OCI-LY7 (cell line): ENCODE measurements around the gene TAS2R30.

Experiments used
- EZH2phosphoT487 ChIP-seq: fragments of 200-600 bp; sonication (generic); IDR thresholded peaks from 2 replicates; pipeline ENCODE4 v1.6.1; 2018; ENCODE audit warnings: low read depth, borderline replicate concordance, mild to moderate bottlenecking, mixed run types, antibody characterized with exemption, low read length, moderate library complexity, mixed read lengths
- TF ChIP-seq, protein P1 (sequence below): fragments of 200-600 bp; sonication (generic); conservative IDR thresholded peaks from 2 replicates; pipeline ENCODE4 v1.5.1; 2014; ENCODE audit warnings: mild to moderate bottlenecking, antibody characterized with exemption, low read length, moderate library complexity, mixed read lengths

DNA sequence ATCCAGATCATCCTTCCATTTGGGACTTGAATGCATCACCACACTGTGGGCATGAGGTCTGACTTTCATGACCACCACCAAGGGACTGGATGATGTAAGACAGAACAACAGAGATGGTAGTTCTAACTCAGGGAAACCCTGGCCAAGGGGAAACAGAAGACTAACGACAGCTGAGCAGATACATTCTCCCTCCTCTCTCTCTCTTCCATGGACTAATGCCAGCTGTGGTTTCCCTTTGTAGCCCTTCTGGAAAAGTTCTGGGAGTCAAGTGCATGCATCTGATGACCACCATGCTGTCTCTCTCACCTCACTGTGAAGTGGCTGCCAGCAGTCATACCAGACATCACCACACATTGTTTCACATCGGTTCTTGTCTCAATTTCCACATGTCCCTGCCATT lies 3.4 kb downstream of the TAS2R30 start:
- TF ChIP-seq, protein P1, sequence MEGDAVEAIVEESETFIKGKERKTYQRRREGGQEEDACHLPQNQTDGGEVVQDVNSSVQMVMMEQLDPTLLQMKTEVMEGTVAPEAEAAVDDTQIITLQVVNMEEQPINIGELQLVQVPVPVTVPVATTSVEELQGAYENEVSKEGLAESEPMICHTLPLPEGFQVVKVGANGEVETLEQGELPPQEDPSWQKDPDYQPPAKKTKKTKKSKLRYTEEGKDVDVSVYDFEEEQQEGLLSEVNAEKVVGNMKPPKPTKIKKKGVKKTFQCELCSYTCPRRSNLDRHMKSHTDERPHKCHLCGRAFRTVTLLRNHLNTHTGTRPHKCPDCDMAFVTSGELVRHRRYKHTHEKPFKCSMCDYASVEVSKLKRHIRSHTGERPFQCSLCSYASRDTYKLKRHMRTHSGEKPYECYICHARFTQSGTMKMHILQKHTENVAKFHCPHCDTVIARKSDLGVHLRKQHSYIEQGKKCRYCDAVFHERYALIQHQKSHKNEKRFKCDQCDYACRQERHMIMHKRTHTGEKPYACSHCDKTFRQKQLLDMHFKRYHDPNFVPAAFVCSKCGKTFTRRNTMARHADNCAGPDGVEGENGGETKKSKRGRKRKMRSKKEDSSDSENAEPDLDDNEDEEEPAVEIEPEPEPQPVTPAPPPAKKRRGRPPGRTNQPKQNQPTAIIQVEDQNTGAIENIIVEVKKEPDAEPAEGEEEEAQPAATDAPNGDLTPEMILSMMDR = no peak
- TF ChIP-seq EZH2phosphoT487 = no peak
